Neural cell (in vitro differentiated cells): ENCODE data around the gene RNF215.

ENCODE experiments used
- CTCF ChIP-seq: fragments of 450-650 bp; IDR thresholded peaks from 2 replicates; pipeline ENCODE4 v1.5.1; 2014; ENCODE audit warnings: antibody characterized with exemption, mild to moderate bottlenecking, moderate library complexity; ENCODE audit not compliant: poor library complexity, severe bottlenecking
- EZH2 ChIP-seq: fragments of 200-600, 300-800 bp; shearing (Covaris generic), sonication (generic); IDR thresholded peaks from 2 replicates; pipeline ENCODE4 v1.6.1; 2014; ENCODE audit warnings: antibody characterized with exemption, low read length, borderline replicate concordance, mild to moderate bottlenecking; ENCODE audit not compliant: insufficient read depth, poor library complexity, severe bottlenecking
- RAD21 ChIP-seq: fragments of 450-650 bp; conservative IDR thresholded peaks from 2 replicates; pipeline ENCODE4 v1.6.1; 2014; ENCODE audit warnings: antibody characterized with exemption, mild to moderate bottlenecking, moderate library complexity
- TAF1 ChIP-seq: IDR thresholded peaks from 2 replicates; pipeline ENCODE4 v1.6.1; 2012; ENCODE audit warnings: low read depth

- TF ChIP-seq CTCF (no peak), RAD21 (no peak), EZH2 (no peak), TAF1 (no peak)
These were observed 28.7 kb downstream of the RNF215 start for GRCh38 chr22:30358541-30358940.
